ENCODE data around the gene TPBGL.

The TPBGL gene

DNA sequence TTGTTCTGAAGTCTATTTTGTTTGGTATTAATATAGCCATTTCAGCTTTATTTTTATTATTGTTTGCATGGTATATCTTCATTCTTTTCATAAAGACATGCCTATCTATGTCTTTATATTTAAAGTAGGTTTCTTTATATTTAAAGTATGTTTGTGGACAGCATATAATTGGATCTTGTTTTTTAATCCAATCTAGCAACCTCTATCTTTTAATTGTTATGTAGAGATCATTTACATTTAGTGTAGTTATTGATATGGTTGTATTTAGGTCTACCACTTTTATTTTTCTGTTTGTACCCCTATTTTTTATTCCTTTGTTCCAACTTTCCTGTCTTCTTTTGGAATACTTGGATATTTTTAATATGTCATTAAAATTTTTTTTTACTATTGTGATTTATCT is 13.8 kb downstream of the TPBGL start:
- no peak overlapping the region for H3K4me3 ChIP-seq (replicated peaks in 1 of 2; ENCODE audit: low read depth in 2 of 2, low read length in 2 of 2)

DNA sequence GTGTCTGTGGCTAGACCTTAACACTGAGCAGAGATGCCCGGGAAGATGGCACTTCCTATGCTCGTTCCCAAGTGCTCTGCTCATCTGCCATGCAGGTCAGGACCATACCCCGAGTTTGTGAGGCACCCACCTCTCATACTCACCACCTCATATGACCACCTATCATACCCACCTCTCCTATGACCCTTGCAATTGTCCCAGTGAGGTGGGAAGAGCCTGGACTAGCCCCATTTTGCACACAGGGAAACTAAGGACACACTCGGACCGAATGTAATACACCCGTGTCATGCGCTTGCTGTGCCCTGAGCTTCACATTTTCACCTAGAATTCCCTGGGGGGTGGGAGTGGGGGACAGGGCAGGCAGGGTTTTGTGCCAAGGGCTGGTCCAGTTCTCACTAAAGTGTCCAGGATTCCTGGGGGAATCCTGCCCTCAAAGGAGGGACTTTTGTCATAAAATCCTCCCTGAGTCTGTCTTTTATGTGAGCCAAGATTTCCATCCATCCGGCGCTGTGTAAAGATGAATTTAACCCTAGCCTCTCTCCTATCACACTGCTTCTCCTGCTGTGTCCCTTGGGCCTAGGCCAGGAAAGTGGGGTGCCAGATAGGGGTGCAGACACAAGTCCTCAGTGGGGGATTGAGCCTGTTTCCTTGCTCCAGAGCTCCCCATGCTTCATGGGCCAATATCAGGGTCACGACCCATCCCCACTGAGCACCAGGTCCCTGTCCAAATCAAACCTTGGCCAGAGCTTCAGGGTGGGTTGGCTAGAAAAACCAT is 20.0 kb downstream of the TPBGL start:
- no peak overlapping the region for H3K4me3 ChIP-seq (replicated peaks in 1 of 2; ENCODE audit: low read depth in 2 of 2, low read length in 2 of 2)
- TF ChIP-seq, protein P1, sequence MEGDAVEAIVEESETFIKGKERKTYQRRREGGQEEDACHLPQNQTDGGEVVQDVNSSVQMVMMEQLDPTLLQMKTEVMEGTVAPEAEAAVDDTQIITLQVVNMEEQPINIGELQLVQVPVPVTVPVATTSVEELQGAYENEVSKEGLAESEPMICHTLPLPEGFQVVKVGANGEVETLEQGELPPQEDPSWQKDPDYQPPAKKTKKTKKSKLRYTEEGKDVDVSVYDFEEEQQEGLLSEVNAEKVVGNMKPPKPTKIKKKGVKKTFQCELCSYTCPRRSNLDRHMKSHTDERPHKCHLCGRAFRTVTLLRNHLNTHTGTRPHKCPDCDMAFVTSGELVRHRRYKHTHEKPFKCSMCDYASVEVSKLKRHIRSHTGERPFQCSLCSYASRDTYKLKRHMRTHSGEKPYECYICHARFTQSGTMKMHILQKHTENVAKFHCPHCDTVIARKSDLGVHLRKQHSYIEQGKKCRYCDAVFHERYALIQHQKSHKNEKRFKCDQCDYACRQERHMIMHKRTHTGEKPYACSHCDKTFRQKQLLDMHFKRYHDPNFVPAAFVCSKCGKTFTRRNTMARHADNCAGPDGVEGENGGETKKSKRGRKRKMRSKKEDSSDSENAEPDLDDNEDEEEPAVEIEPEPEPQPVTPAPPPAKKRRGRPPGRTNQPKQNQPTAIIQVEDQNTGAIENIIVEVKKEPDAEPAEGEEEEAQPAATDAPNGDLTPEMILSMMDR (IDR thresholded peaks at IDR 0.05; ENCODE audit: low read depth, low read length), result no peak
- DNase-seq (ENCODE audit: low read depth in 2 of 2), result no peak

More for the DNA sequence above, 13.8 kb downstream of the TPBGL start:
- TF ChIP-seq, protein P1 (IDR thresholded peaks at IDR 0.05; ENCODE audit: low read depth, low read length), result no peak
- DNase-seq (ENCODE audit: low read depth in 2 of 2), result no peak

DNA sequence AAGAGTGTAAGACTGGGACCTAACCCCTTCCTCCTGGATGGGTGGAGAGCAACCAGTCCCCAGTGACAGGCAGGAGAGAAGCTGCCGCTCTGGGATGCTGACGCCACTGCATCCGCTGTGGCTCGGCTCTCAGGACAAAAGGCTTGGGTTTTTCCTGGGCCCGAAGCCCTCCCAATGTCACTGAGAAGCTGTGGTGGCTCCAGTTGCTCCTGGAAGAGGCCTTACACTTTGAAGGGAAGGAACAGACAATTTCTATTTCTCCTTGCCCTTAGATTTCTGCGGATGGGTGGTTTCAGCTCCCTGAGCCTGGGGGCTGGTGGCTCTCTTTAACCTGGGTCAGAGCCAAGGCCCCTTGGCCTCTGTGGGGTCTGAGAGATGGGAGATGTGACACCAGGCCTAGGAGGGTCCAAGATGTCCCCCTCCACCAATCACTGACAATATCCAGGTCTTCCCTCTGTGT is 21.4 kb downstream of the TPBGL start:
- H3K4me3 ChIP-seq (replicated peaks in 1 of 2; ENCODE audit: low read depth in 2 of 2, low read length in 2 of 2), result no peak overlapping the region
- no peak for DNase-seq (ENCODE audit: low read depth in 2 of 2)
- TF ChIP-seq, protein P1 (IDR thresholded peaks at IDR 0.05; ENCODE audit: low read depth, low read length), result no peak

DNA sequence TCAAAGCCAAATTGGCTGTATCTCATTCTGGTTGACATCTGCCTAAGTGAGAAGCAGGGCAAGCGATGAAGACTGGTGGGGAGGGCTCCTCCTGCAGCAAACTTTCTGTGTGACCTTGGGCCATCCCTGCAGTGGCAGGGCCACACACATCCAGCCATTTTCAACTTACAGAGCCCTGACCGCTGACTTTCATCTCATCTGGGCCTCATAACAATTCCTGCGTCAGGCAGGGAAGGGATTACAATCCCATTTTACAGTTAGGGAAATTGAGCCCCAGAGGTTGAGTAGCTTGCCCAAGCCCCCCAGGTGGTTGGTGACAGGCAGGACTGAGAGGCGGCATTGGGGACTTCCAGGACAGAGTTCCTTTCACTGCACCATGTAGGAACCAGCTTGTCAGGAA is 21.9 kb downstream of the TPBGL start:
- DNase-seq (ENCODE audit: low read depth in 2 of 2), result no peak
- TF ChIP-seq, protein P1 (IDR thresholded peaks at IDR 0.05; ENCODE audit: low read depth, low read length), result no peak
- H3K4me3 ChIP-seq (replicated peaks in 1 of 2; ENCODE audit: low read depth in 2 of 2, low read length in 2 of 2), result no peak overlapping the region

DNA sequence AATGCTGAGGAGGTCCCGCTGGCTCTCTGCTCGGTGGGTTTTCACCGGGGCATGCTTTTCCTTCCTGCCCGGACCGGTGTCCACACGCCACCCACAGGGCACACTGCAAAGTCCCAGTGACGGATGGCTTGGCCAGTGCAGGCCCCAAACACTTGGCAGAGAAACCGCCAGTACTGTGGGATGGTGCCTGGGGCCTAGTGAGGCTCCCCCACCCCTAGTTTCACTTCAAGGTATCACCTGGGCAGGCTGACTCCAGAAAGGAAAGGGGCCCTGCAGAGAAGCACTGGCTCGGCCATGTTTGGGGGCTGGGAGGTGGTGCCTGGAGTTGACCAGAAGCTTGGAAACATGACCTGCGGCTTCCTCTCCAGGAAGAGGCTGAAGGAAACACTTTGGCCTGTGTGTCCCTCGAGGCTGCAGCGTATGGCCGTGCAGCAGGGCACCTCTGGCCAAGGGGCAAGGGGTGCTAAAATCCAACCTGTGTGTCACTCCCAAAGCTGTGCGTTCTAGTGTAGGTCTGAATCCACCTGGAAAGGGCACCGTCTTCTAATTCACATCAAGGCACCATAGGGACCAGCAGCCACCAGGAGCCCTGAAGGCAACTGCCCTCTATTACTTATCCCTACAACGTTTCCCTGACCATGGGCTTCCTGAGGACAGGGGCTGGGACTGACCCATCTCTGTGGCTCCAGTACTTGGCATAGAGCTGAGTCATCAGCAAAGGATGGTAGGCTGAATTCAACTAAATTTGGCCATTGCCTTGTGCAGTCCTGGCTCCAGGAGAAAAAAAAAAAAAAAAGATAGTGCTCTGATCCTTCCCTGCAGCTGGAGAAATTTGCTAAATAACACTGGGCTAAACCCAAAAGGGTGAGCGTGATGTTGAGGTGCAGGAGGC is 22.6 kb downstream of the TPBGL start:
- TF ChIP-seq, protein P1 (IDR thresholded peaks at IDR 0.05; ENCODE audit: low read depth, low read length), result no peak
- no peak for DNase-seq (ENCODE audit: low read depth in 2 of 2)

DNA sequence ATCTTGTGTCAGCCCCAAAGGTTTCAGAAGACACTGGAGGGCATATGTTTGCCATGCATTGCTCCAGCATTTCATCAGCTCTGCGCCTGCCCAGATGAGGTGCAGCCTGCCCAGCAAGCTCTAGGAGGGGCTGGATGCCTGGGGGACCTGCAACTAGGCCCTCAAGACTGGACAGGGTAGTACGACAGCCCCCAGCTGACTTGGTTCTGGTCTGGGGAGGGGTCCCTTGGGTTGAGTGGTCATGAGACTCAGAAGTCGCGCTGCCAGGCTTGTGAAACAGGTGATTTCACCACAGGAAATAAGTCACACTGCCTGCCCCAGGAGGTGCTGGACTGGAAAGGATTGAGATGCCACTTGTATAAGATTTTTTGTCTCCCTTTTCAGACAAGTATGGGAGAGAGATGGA is 23.4 kb downstream of the TPBGL start:
- TF ChIP-seq, protein P1 (IDR thresholded peaks at IDR 0.05; ENCODE audit: low read depth, low read length), result no peak
- DNase-seq (ENCODE audit: low read depth in 2 of 2), result peak in 1 of 2 donors; percentile 45

More for the DNA sequence above, 22.6 kb downstream of the TPBGL start:
- H3K4me3 ChIP-seq (replicated peaks in 1 of 2; ENCODE audit: low read depth in 2 of 2, low read length in 2 of 2), result no peak overlapping the region

More for the DNA sequence above, 23.4 kb downstream of the TPBGL start:
- no peak overlapping the region for H3K4me3 ChIP-seq (replicated peaks in 1 of 2; ENCODE audit: low read depth in 2 of 2, low read length in 2 of 2)
